SK-N-SH (cell line): ENCODE data around the gene AGBL4. TPM values are rescaled to one million over a fixed set of nuclear protein-coding genes. Genes with fewer than 3 reads are reported as not detected.

Experiments used
- CTCF ChIA-PET: fragments of 300-600, 350-600 bp; formaldehyde crosslinking; extraction: SDS; loops from one replicate; lab custom pipeline; 2021; lab: Yijun Ruan, JAX
- POLR2A ChIA-PET: fragments of 350-600 bp; sonication (Branson Sonifier 250); formaldehyde crosslinking; extraction: SDS; loops from one replicate; lab custom pipeline; 2020; ENCODE audit warnings: antibody characterized with exemption, inconsistent platforms; lab: Yijun Ruan, JAX
- DNase-seq: peaks from one replicate; pipeline ENCODE4 v3.0.0; 2012
- H2AFZ ChIP-seq: fragments of 200-600 bp; sonication (generic); 2 replicates; pipeline ENCODE4 v1.8.1; 2016; ENCODE audit warnings: antibody characterized with exemption, mild to moderate bottlenecking, low read depth
- H3F3A ChIP-seq: fragments of 200-600 bp; sonication (generic); replicated peaks from 2 replicates; pipeline ENCODE3; 2016; ENCODE audit warnings: antibody characterized with exemption, mild to moderate bottlenecking; ENCODE audit not compliant: insufficient read depth
- H3K27ac ChIP-seq, 2 experiments: fragments of 200-500 bp in 1 of 2; fragments of 200-600 bp in 1 of 2; sonication (Bioruptor generic) in 1 of 2; sonication (generic), shearing (Covaris generic) in 1 of 2; 2 replicates each; pipeline versions ENCODE4 v1.5.1 to v1.6.1; 2014 to 2016; ENCODE audit warnings: low read depth in 2 of 2, inconsistent platforms in 1 of 2, low read length in 1 of 2, mild to moderate bottlenecking in 1 of 2, mixed read lengths in 1 of 2
- H3K27me3 ChIP-seq: fragments of 200-600 bp; sonication (generic), shearing (Covaris generic); 2 replicates; pipeline ENCODE4 v1.6.1; 2016; ENCODE audit warnings: mixed run types; ENCODE audit not compliant: insufficient read depth
- H3K36me3 ChIP-seq, 2 experiments: fragments of 200-500 bp in 1 of 2; fragments of 200-600 bp in 1 of 2; sonication (Bioruptor generic) in 1 of 2; sonication (generic) in 1 of 2; replicated peaks in 1 of 2; 2 replicates each; pipeline versions ENCODE3 to v1.5.1; 2014 to 2016; ENCODE audit warnings: low read length in 1 of 2, mild to moderate bottlenecking in 1 of 2; ENCODE audit not compliant: insufficient read depth in 2 of 2, control insufficient read depth in 1 of 2
- H3K4me1 ChIP-seq, 2 experiments: fragments of 200-500 bp in 1 of 2; fragments of 200-600 bp in 1 of 2; sonication (Bioruptor generic) in 1 of 2; sonication (generic), shearing (Covaris generic) in 1 of 2; 2 replicates each; pipeline versions ENCODE4 v1.5.1 to v1.6.1; 2014 to 2016; ENCODE audit warnings: low read depth in 1 of 2, low read length in 1 of 2, mixed run types in 1 of 2; ENCODE audit not compliant: insufficient read depth in 2 of 2, control insufficient read depth in 1 of 2
- H3K4me2 ChIP-seq: fragments of 200-600 bp; sonication (generic), shearing (Covaris generic); 2 replicates; pipeline ENCODE4 v1.6.1; 2017; ENCODE audit warnings: mixed run types
- H3K4me3 ChIP-seq, 2 experiments: fragments of 200-500 bp in 1 of 2; fragments of 200-600 bp in 1 of 2; sonication (Bioruptor generic) in 1 of 2; sonication (generic), shearing (Covaris generic) in 1 of 2; 2 replicates each; pipeline versions ENCODE4 v1.5.1 to v1.8.1; 2014 to 2016; ENCODE audit warnings: low read depth in 2 of 2, inconsistent platforms in 1 of 2, low read length in 1 of 2, mild to moderate bottlenecking in 1 of 2, mixed read lengths in 1 of 2, moderate library complexity in 1 of 2
- H3K79me2 ChIP-seq: fragments of 200-600 bp; sonication (generic); 2 replicates; pipeline ENCODE4 v1.8.1; 2017; ENCODE audit warnings: mild to moderate bottlenecking; ENCODE audit not compliant: insufficient read depth
- H3K9ac ChIP-seq: fragments of 200-600 bp; sonication (generic); 2 replicates; pipeline ENCODE4 v1.6.1; 2017; ENCODE audit warnings: mixed run types
- H3K9me2 ChIP-seq: fragments of 200-600 bp; sonication (generic); 2 replicates; pipeline ENCODE4 v1.6.1; 2017; ENCODE audit warnings: mixed run types
- H3K9me3 ChIP-seq: fragments of 200-600 bp; sonication (generic); 2 replicates; pipeline ENCODE4 v1.6.1; 2017; ENCODE audit warnings: mixed run types, mild to moderate bottlenecking, moderate library complexity
- H4K20me1 ChIP-seq: fragments of 200-600 bp; sonication (generic); 2 replicates; pipeline ENCODE4 v1.6.1; 2017; ENCODE audit warnings: mild to moderate bottlenecking, mixed run types; ENCODE audit not compliant: insufficient read depth
- CTCF ChIP-seq: fragments of 200-600 bp; sonication (generic); IDR thresholded peaks from 2 replicates; pipeline ENCODE4 v1.6.1; 2017; ENCODE audit warnings: antibody characterized with exemption, mild to moderate bottlenecking, moderate library complexity
- ELF1 ChIP-seq: IDR thresholded peaks from 2 replicates; pipeline ENCODE4 v1.4.0; 2012
- FOSL2 ChIP-seq: IDR thresholded peaks from 2 replicates; pipeline ENCODE4 v1.4.0; 2012; ENCODE audit warnings: low read depth, mild to moderate bottlenecking, moderate library complexity, borderline replicate concordance
- FOXM1 ChIP-seq: IDR thresholded peaks from 2 replicates; pipeline ENCODE4 v1.4.0; 2012; ENCODE audit warnings: low read depth, mild to moderate bottlenecking
- GABPA ChIP-seq: IDR thresholded peaks from 2 replicates; pipeline ENCODE4 v1.4.0; 2012; ENCODE audit warnings: low read depth, mild to moderate bottlenecking
- MAX ChIP-seq: IDR thresholded peaks from 2 replicates; pipeline ENCODE4 v1.4.0; 2012; ENCODE audit warnings: low read depth
- MXI1 ChIP-seq: IDR thresholded peaks from 2 replicates; pipeline ENCODE4 v1.6.1; 2012; ENCODE audit warnings: mild to moderate bottlenecking, low read depth, low read length, improper control_type of control experiment
- PBX3 ChIP-seq: IDR thresholded peaks from 2 replicates; pipeline ENCODE4; 2012
- POLR2AphosphoS5 ChIP-seq: IDR thresholded peaks from 2 replicates; pipeline ENCODE4 v1.6.1; 2012; ENCODE audit warnings: low read depth, low read length
- REST ChIP-seq: IDR thresholded peaks from 2 replicates; pipeline ENCODE4 v1.6.1; 2012; ENCODE audit warnings: mild to moderate bottlenecking, low read depth, low read length, moderate library complexity
- RFX5 ChIP-seq: IDR thresholded peaks from 2 replicates; pipeline ENCODE4 v1.6.1; 2012; ENCODE audit warnings: mild to moderate bottlenecking, improper control_type of control experiment, low read length
- RXRA ChIP-seq: IDR thresholded peaks from 2 replicates; pipeline ENCODE4 v1.4.0; 2012; ENCODE audit warnings: low read depth, mild to moderate bottlenecking, borderline replicate concordance
- SIN3A ChIP-seq: IDR thresholded peaks from 2 replicates; pipeline ENCODE4 v1.6.1; 2012; ENCODE audit warnings: low read depth, mild to moderate bottlenecking, low read length, moderate library complexity, borderline replicate concordance
- SMC3 ChIP-seq: IDR thresholded peaks from 2 replicates; pipeline ENCODE4 v1.6.1; 2012; ENCODE audit warnings: low read depth, low read length, improper control_type of control experiment
- TAF1 ChIP-seq: IDR thresholded peaks from 2 replicates; pipeline ENCODE4 v1.6.1; 2012; ENCODE audit warnings: low read depth, mild to moderate bottlenecking, low read length, moderate library complexity, borderline replicate concordance
- USF2 ChIP-seq: fragments of 150-350 bp; IDR thresholded peaks from 2 replicates; pipeline ENCODE4 v1.6.1; 2017; ENCODE audit warnings: antibody characterized with exemption, low read length, low read depth, borderline replicate concordance
- WGBS: methylation state at CpG from one replicate; pipeline ENCODE4 v1.1.6; 2017; ENCODE audit warnings: low lambda C conversion rate; 5-methylcytosine and 5-hydroxymethylcytosine counted together
- polyA plus RNA-seq, 3 experiments: library from polyadenylated mRNA; depleted of rRNA; stranded (reverse); fragments of >200 nt; gene quantifications; 2 replicates each; pipeline ENCODE4 v1.2.3, GENCODE V29; 2012

AGBL4 gene
- polyA plus RNA-seq, 1 of the 3 experiments (the other 2 are of a cell fraction) = 0.07 TPM

GRCh38 chr1:49185450-49185980 lies 838.2 kb downstream of the AGBL4 start:
- Histone ChIP-seq H3K27me3 (no peaks in the 10 kb centered on the region), H3K27ac (no peak overlapping the region), H3K4me2 (no peak overlapping the region), H3K36me3 (no peaks in the 10 kb centered on the region), H2AFZ (no peak overlapping the region), H3K4me3 (no peak overlapping the region), H3K9me2 (no peaks in the 10 kb centered on the region), H3F3A (no peaks in the 10 kb centered on the region), H3K9me3 (no peaks in the 10 kb centered on the region), H3K9ac (no peak overlapping the region), H3K79me2 (no peaks in the 10 kb centered on the region), H3K4me1 (no peaks in the 10 kb centered on the region), H4K20me1 (no peaks in the 10 kb centered on the region)
- 58% methylated on average over 4 of the region's 4 CpGs for WGBS
- ChIA-PET POLR2A (no interaction called here), CTCF (no interaction called here)
- no peak for DNase-seq
- no peak for TF ChIP-seq RFX5
- TF ChIP-seq MAX = no peak
- no peak for TF ChIP-seq SIN3A
- TF ChIP-seq FOSL2 = no peak
- no peak for TF ChIP-seq MXI1
- no peak for TF ChIP-seq ELF1
- TF ChIP-seq CTCF = no peak
- TF ChIP-seq SMC3 = no peak
- TF ChIP-seq PBX3 = no peak

- H3K4me3 ChIP-seq = no peak overlapping the region
- no peaks in the 10 kb centered on the region for H3K9me3 ChIP-seq
- no peaks in the 10 kb centered on the region for H3K9me2 ChIP-seq
- ChIA-PET CTCF (no interaction called here), POLR2A (no interaction called here)
- H3K27ac ChIP-seq = no peak overlapping the region
- H3K9ac ChIP-seq = no peak overlapping the region
- H3K79me2 ChIP-seq = no peaks in the 10 kb centered on the region
- H3F3A ChIP-seq = no peaks in the 10 kb centered on the region
- no peak overlapping the region for H2AFZ ChIP-seq
- H3K4me1 ChIP-seq = no peaks in the 10 kb centered on the region
- no peaks in the 10 kb centered on the region for H3K36me3 ChIP-seq
- no peak for DNase-seq
- H3K27me3 ChIP-seq = no peaks in the 10 kb centered on the region
- H4K20me1 ChIP-seq = no peaks in the 10 kb centered on the region
- H3K4me2 ChIP-seq = no peak overlapping the region
- TF ChIP-seq RXRA (no peak), FOXM1 (no peak), FOSL2 (no peak), POLR2AphosphoS5 (no peak), GABPA (no peak), TAF1 (no peak), PBX3 (no peak), SIN3A (no peak), REST (no peak), USF2 (no peak)
Measured at GRCh38 chr1:49183489-49183888, 840.3 kb downstream of the AGBL4 start.
